Heart left ventricle (tissue), 16 donors: ENCODE measurements around the gene MPG. TPM values are rescaled to one million over a fixed set of nuclear protein-coding genes. Genes with fewer than 3 reads are reported as not detected.

Source experiments
- ATAC-seq, 4 donors: fragments of 200-7000 bp; cut with Tn5 transposase; one replicate each; pipeline ENCODE4 v1.9.1; 2020 to 2022; ENCODE audit warnings: moderate library complexity in 4 of 4, mild to moderate bottlenecking in 3 of 4, moderate number of reproducible peaks in 1 of 4
- DNase-seq, 5 donors: peaks; one replicate each; pipeline ENCODE4 v3.0.0-alpha.2; 2020
- H3K27ac ChIP-seq, 12 donors: fragments of 200-600 bp; sonication (generic) in 4 of 12; one replicate each; pipeline versions ENCODE4 v1.5.0 to v1.8.0; 2016 to 2022; ENCODE audit warnings: mild to moderate bottlenecking in 2 of 12
- H3K27me3 ChIP-seq, 9 donors: fragments of 200-600 bp; sonication (generic) in 2 of 9; one replicate each; pipeline versions ENCODE4 v1.5.1 to v1.8.0; 2016 to 2022; ENCODE audit warnings: mild to moderate bottlenecking in 3 of 9
- H3K36me3 ChIP-seq, 9 donors: fragments of 200-600 bp; sonication (generic) in 2 of 9; one replicate each; pipeline versions ENCODE4 v1.5.0 to v1.8.0; 2018 to 2022; ENCODE audit warnings: mild to moderate bottlenecking in 2 of 9
- H3K4me1 ChIP-seq, 12 donors: fragments of 200-600 bp; sonication (generic) in 4 of 12; one replicate each; pipeline versions ENCODE4 v1.5.0 to v1.8.0; 2016 to 2022; ENCODE audit warnings: mild to moderate bottlenecking in 3 of 12
- H3K4me3 ChIP-seq, 12 donors: fragments of 200-600 bp; sonication (generic) in 4 of 12; one replicate each; pipeline versions ENCODE4 v1.5.0 to v1.8.0; 2017 to 2022; ENCODE audit warnings: mild to moderate bottlenecking in 9 of 12, moderate library complexity in 4 of 12
- H3K9me3 ChIP-seq, 12 donors: fragments of 200-600 bp; sonication (generic) in 4 of 12; one replicate each; pipeline versions ENCODE4 v1.5.0 to v1.8.0; 2016 to 2022; ENCODE audit warnings: mild to moderate bottlenecking in 1 of 12
- CTCF ChIP-seq, 12 donors: fragments of 200-600 bp; sonication (generic) in 4 of 12; IDR thresholded peaks; one replicate each; pipeline versions ENCODE4 v1.5.0 to v1.8.0; 2018 to 2022; ENCODE audit warnings: antibody characterized with exemption in 12 of 12, mild to moderate bottlenecking in 5 of 12
- POLR2A ChIP-seq, 2 donors: fragments of 450-650 bp; IDR thresholded peaks; one replicate each; pipeline ENCODE4 v1.6.1; 2017; ENCODE audit warnings: antibody characterized with exemption in 2 of 2, mild to moderate bottlenecking in 2 of 2, moderate library complexity in 2 of 2
- WGBS, 4 donors: extraction: QIAGEN DNeasy Blood & Tissue Kit in 2 of 4; methylation state at CpG; one replicate each; pipeline versions ENCODE4 v1.1.5 to v1.1.7; 2013 to 2018; 5-methylcytosine and 5-hydroxymethylcytosine counted together
- intact Hi-C, 10 donors: fragments of 100-400 bp; cut with DNase I; formaldehyde crosslinking; loops; one replicate each; pipeline versions ENCODE4 v1.11.1 to v1.14.2; 2022
- polyA plus RNA-seq, 2 donors: library from polyadenylated mRNA; stranded (reverse); fragments of 200-250 nt; gene quantifications; one replicate each; pipeline ENCODE4 v1.2.3, GENCODE V29; 2013
- total RNA-seq, 9 donors: library from RNA; depleted of rRNA in 2 of 9; stranded (reverse); fragments of >200 nt in 2 of 9; fragmentation: NEBNext Ultra II Directional in 3 of 9; extraction: Animal tissue kit (Norgen Biotek cat#: 25700) in 3 of 9; gene quantifications; one replicate each; pipeline versions ENCODE4 v1.1.0 to v1.2.4, GENCODE V29; 2016 to 2023
- donor health status: ischemic (EF 13 %, LVEDD 7.1; RV severe dilation, severe dysfunction).
- donor health status: healthy with polysubstance abuse.
- donor health status: DM: no; HTN: yes; CAD: no.
- donor health status: DM: no; HTN: no; CAD: no.
- donor health status: ischemic (EF 25% LVEDD 6.9; RV normal size, moderate dysfunction).
- donor health status: ischemic (EF 25% LVEDD 5.7; RV mildly dilated, moderate dysfunction).
- donor health status: healthy.
- donor health status: DM: yes; HTN: yes; CAD: no.
- donor health status: ischemic (EF 35%, LVEDD 5.7; RV mildly dilated, moderate dysfunction).
- donor health status: nonischemic (EF 11% LVEDD 7.7; RV severe dilation, severe dysfunction).
- donor health status: DM: yes; HTN: yes; CAD: no.
- donor health status: PGD.
- donor health status: ischemic (EF 29% LVEDD 5.4; RV normal size, mild dysfunction).
- donor health status: nonischemic (EF 23%, LVEDD 6.1; RV moderate dilation, normal function).

The MPG gene
- total and polyA plus RNA-seq, 11 donors = 30.5 to 89.7 (median 40.3) TPM

- Histone ChIP-seq H3K27ac (peak overlapping the region; percentile 60 to 89 (median 76)), H3K9me3 (no peaks in the 10 kb centered on the region), H3K27me3 (no peaks in the 10 kb centered on the region), H3K36me3 (peaks cover 0 to 31% (median 15%) of the 10 kb centered on the region in 9 donors), H3K4me3 (no peak overlapping the region), H3K4me1 (peaks cover 7 to 42% (median 27%) of the 10 kb centered on the region in 12 donors)
- ATAC-seq = no peak
- no peak for TF ChIP-seq CTCF (IDR thresholded peaks at IDR 0.05)
- no peak for TF ChIP-seq POLR2A (IDR thresholded peaks at IDR 0.05)
- no peak for DNase-seq
- intact Hi-C loops = no loop called here
- 79 to 92% (median 81%) methylated on average over 5 of the region's 5 CpGs for WGBS, 4 donors
These were observed 23.0 kb downstream of the MPG start for GRCh38 chr16:100989-101388.

DNA sequence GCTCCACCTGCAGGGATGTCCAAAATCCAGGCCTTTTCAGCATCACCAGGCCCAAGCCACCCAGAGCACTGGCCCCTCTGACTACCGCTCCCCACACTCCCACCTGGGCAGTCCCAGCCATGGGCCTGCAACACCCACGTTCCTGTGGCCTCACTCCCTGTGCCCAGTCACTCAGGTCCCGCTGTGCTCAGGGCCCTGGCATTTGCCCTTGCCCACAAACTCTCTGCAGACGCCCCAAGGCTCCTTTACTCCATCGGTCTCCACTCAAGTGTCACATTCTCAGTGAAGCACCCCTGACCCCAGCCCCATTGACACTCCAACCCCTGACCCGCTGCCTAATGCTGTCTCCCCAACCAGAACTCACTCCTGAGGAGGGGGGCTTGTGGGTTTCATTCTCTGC is 23.6 kb downstream of the MPG start:
- intact Hi-C loops = no loop called here
- Histone ChIP-seq H3K36me3 (peaks cover 0 to 31% (median 15%) of the 10 kb centered on the region in 9 donors), H3K27me3 (no peaks in the 10 kb centered on the region), H3K27ac (peak overlapping the region; percentile 60 to 89 (median 76)), H3K4me1 (peaks cover 7 to 43% (median 27%) of the 10 kb centered on the region in 12 donors), H3K9me3 (no peaks in the 10 kb centered on the region), H3K4me3 (no peak overlapping the region)
- DNase-seq (no peak), ATAC-seq (no peak)
- WGBS, 4 donors = 73 to 84% (median 80%) methylated on average over 6 of the region's 6 CpGs
- no peak for TF ChIP-seq POLR2A (IDR thresholded peaks at IDR 0.05)
- TF ChIP-seq CTCF (IDR thresholded peaks at IDR 0.05) = no peak

- intact Hi-C loops = no loop called here
- 41 to 63% (median 49%) methylated on average over 16 to 19 of the region's 19 CpGs for WGBS, 4 donors
- H3K27me3 ChIP-seq = no peaks in the 10 kb centered on the region
- peak overlapping the region; percentile 60 to 89 (median 76) for H3K27ac ChIP-seq
- no peaks in the 10 kb centered on the region for H3K9me3 ChIP-seq
- TF ChIP-seq POLR2A (IDR thresholded peaks at IDR 0.05) (no peak), CTCF (IDR thresholded peaks at IDR 0.05) (no peak)
- H3K4me3 ChIP-seq = peak overlapping the region in 2 of 12 donors; percentile 2 to 23
- peaks cover 2 to 40% (median 23%) of the 10 kb centered on the region in 12 donors for H3K4me1 ChIP-seq
- ATAC-seq = peak; percentile 72 to 79 (median 76)
- peaks cover 0 to 31% (median 15%) of the 10 kb centered on the region in 9 donors for H3K36me3 ChIP-seq
- peak; percentile 69 to 87 (median 81) for DNase-seq
These were observed 24.2 kb downstream of the MPG start for GRCh38 chr16:102060-102855.

DNA sequence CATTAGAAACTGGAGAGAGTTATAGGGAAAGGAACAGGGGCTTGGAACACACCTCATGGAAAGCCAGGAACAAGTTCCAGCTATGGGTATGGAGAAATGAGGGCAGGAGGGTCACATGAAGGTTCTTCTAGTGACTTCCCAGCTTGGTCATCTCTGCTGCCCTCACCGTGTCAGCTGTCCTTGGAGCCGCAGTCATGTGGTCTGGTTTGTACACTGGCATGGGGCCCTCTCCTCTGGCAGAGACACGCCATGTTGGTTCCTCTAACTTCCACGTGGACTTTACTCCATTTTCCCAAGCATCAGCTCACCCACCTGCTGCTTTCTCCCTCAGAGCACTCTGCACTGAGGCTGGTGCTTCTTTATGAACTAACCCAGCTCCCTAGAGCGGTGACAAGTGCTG is 26.3 kb downstream of the MPG start:
- Histone ChIP-seq H3K4me3 (no peak overlapping the region), H3K27ac (no peak overlapping the region), H3K36me3 (peaks cover 0 to 31% (median 18%) of the 10 kb centered on the region in 9 donors), H3K9me3 (no peaks in the 10 kb centered on the region), H3K27me3 (no peaks in the 10 kb centered on the region), H3K4me1 (peaks cover 0 to 34% (median 20%) of the 10 kb centered on the region in 12 donors)
- TF ChIP-seq POLR2A (IDR thresholded peaks at IDR 0.05) (no peak), CTCF (IDR thresholded peaks at IDR 0.05) (no peak)
- 85 to 90% (median 88%) methylated on average over 5 of the region's 5 CpGs for WGBS, 4 donors
- ATAC-seq (no peak), DNase-seq (no peak)
- intact Hi-C loops = no loop called here
